ENCODE results near the gene TMBIM4.

TMBIM4 gene

GRCh38 chr12:66137937-66138336 lies 31.9 kb downstream of the TMBIM4 start:
- no peak for DNase-seq

- no peak for DNase-seq
These were observed 37.4 kb downstream of the TMBIM4 start for GRCh38 chr12:66132408-66132807.

- no peak for DNase-seq
These were observed 38.6 kb downstream of the TMBIM4 start for GRCh38 chr12:66131067-66131688.

- peak; percentile 94 for DNase-seq
These were observed 39.3 kb downstream of the TMBIM4 start, which contains the start of gene LLPH for GRCh38 chr12:66130267-66131066. Gene LLPH, minus strand, starts transcription at chr12:66130750. Its CDS starts 1,644 bp downstream, at chr12:66129106.

- DNase-seq, result no peak
These were observed 39.9 kb downstream of the TMBIM4 start for GRCh38 chr12:66129934-66130266.

- DNase-seq, result peak; percentile 60
These were observed 42.1 kb downstream of the TMBIM4 start for GRCh38 chr12:66127650-66128049.

- DNase-seq, result no peak
These were observed 49.3 kb downstream of the TMBIM4 start for GRCh38 chr12:66120477-66120876.

- no peak for DNase-seq
These were observed 49.9 kb downstream of the TMBIM4 start for GRCh38 chr12:66119870-66120241.

- DNase-seq, result no peak
These were observed 50.4 kb downstream of the TMBIM4 start for GRCh38 chr12:66119229-66119869.

GRCh38 chr12:66118240-66118891 lies 51.4 kb downstream of the TMBIM4 start:
- DNase-seq, result no peak

GRCh38 chr12:66117242-66117641 lies 52.6 kb downstream of the TMBIM4 start:
- no peak for DNase-seq

GRCh38 chr12:66115071-66115600 lies 54.7 kb downstream of the TMBIM4 start:
- DNase-seq, result no peak

GRCh38 chr12:66113471-66113870 lies 56.3 kb downstream of the TMBIM4 start:
- DNase-seq, result no peak

- DNase-seq, result no peak
These were observed 58.2 kb downstream of the TMBIM4 start for GRCh38 chr12:66111605-66112004.

- no peak for DNase-seq
These were observed 60.7 kb downstream of the TMBIM4 start for GRCh38 chr12:66109056-66109455.

GRCh38 chr12:66108386-66108785 lies 61.4 kb downstream of the TMBIM4 start:
- DNase-seq, result no peak

- DNase-seq, result peak; percentile 91
These were observed 62.3 kb downstream of the TMBIM4 start for GRCh38 chr12:66107451-66107915.

- no peak for DNase-seq
These were observed 66.5 kb downstream of the TMBIM4 start for GRCh38 chr12:66103016-66103913.

- DNase-seq, result no peak
These were observed 77.1 kb downstream of the TMBIM4 start for GRCh38 chr12:66092559-66093269.

- no peak for DNase-seq
These were observed 79.6 kb downstream of the TMBIM4 start for GRCh38 chr12:66090157-66090556.

GRCh38 chr12:66087365-66087943 lies 82.3 kb downstream of the TMBIM4 start:
- peak; percentile 74 for DNase-seq
